AG09319 (cell line): ENCODE measurements around the gene TFF1.

Experiments used
- DNase-seq: peaks from one replicate; pipeline ENCODE4 v3.0.0-alpha.2; 2010; ENCODE audit warnings: low read depth; ENCODE audit errors: extremely low read depth
- CTCF ChIP-seq: IDR thresholded peaks from 2 replicates; pipeline ENCODE4 v1.5.1; 2011; ENCODE audit warnings: low read depth, mild to moderate bottlenecking, inconsistent platforms, low read length, moderate library complexity

The TFF1 gene

GRCh38 chr21:42366292-42367010, at the start of gene TFF1:
TFF1 (minus strand) TSS chr21:42366535; CDS start chr21:42366495, 40 bp downstream.
- TF ChIP-seq CTCF, result no peak
- DNase-seq, result no peak

GRCh38 chr21:42414928-42415769, 48.8 kb upstream of the TFF1 start:
- no peak for DNase-seq
- TF ChIP-seq CTCF, result no peak

GRCh38 chr21:42414553-42414927, 48.2 kb upstream of the TFF1 start:
- no peak for TF ChIP-seq CTCF
- DNase-seq, result no peak

- DNase-seq, result no peak
- TF ChIP-seq CTCF, result no peak
Measured at GRCh38 chr21:42414066-42414465, 47.7 kb upstream of the TFF1 start.

- TF ChIP-seq CTCF, result no peak
Measured at GRCh38 chr21:42413500-42413899, 47.2 kb upstream of the TFF1 start.

GRCh38 chr21:42413093-42413492, 46.8 kb upstream of the TFF1 start:
- no peak for TF ChIP-seq CTCF
- DNase-seq, result no peak

More at GRCh38 chr21:42413500-42413899, 47.2 kb upstream of the TFF1 start:
- DNase-seq, result no peak

- no peak for DNase-seq
- TF ChIP-seq CTCF, result no peak
Measured at GRCh38 chr21:42412636-42412933, 46.2 kb upstream of the TFF1 start.
